Caco-2 (cell line): ENCODE measurements around the gene CLEC4D. TPM values are rescaled to one million over a fixed set of nuclear protein-coding genes. Genes with fewer than 3 reads are reported as not detected.

ENCODE experiments used
- BruUV-seq: library from RNA; stranded (reverse); fragments of 400-500 nt; replicated peaks from 2 replicates; lab custom pipeline; 2021; lab: Mats Ljungman, UMichigan
- CTCF ChIA-PET: fragments of 300-600 bp; sonication (Branson Sonifier 250); formaldehyde crosslinking; loops from one replicate; lab custom pipeline; 2022; ENCODE audit warnings: antibody characterized with exemption; lab: Charles Lee
- POLR2A ChIA-PET: fragments of 300-600 bp; sonication (Branson Sonifier 250); formaldehyde crosslinking; loops from one replicate; lab custom pipeline; 2022; ENCODE audit warnings: antibody characterized with exemption; lab: Charles Lee
- DNase-seq, 2 experiments: peaks; one replicate each; pipeline versions ENCODE4 v3.0.0 to v3.0.0-alpha.2; 2020 to 2022
- H3K27me3 ChIP-seq: replicated peaks from 2 replicates; pipeline ENCODE4 v1.6.0; 2011; ENCODE audit warnings: low read length; ENCODE audit not compliant: control insufficient read depth, insufficient read depth
- H3K36me3 ChIP-seq: 2 replicates; pipeline ENCODE4 v1.5.1; 2011; ENCODE audit warnings: low read length; ENCODE audit not compliant: control insufficient read depth, insufficient read depth
- H3K4me1 ChIP-seq: fragments of 250-450 bp; sonication (Bioruptor Pico); 2 replicates; pipeline ENCODE4 v1.5.1; 2020; ENCODE audit warnings: mild to moderate bottlenecking
- H3K4me3 ChIP-seq: 2 replicates; pipeline ENCODE4 v1.5.1; 2011; ENCODE audit warnings: low read depth, mild to moderate bottlenecking, control low read depth, low read length
- H3K9me3 ChIP-seq: fragments of 250-450 bp; sonication (Bioruptor Pico); 2 replicates; pipeline ENCODE4 v1.5.1; 2020; ENCODE audit warnings: mild to moderate bottlenecking, moderate library complexity
- H3K27ac Mint-ChIP-seq: one replicate; pipeline ENCODE4 v1.8.0; 2022; ENCODE audit warnings: mixed read lengths; ENCODE audit not compliant: unreplicated experiment
- H3K27me3 Mint-ChIP-seq: one replicate; pipeline ENCODE4 v1.8.0; 2022; ENCODE audit warnings: mixed read lengths; ENCODE audit not compliant: insufficient read depth, unreplicated experiment
- H3K36me3 Mint-ChIP-seq: one replicate; pipeline ENCODE4 v1.8.0; 2022; ENCODE audit warnings: mild to moderate bottlenecking, mixed read lengths; ENCODE audit not compliant: insufficient read depth, unreplicated experiment
- H3K4me1 Mint-ChIP-seq: one replicate; pipeline ENCODE4 v1.8.0; 2022; ENCODE audit warnings: low read depth, mixed read lengths; ENCODE audit not compliant: unreplicated experiment
- H3K4me3 Mint-ChIP-seq: one replicate; pipeline ENCODE4 v1.8.0; 2022; ENCODE audit warnings: mild to moderate bottlenecking, moderate library complexity, mixed read lengths; ENCODE audit not compliant: unreplicated experiment
- H3K9me3 Mint-ChIP-seq: one replicate; pipeline ENCODE4 v1.8.0; 2022; ENCODE audit warnings: mixed read lengths; ENCODE audit not compliant: unreplicated experiment
- CTCF ChIP-seq, 2 experiments: fragments of 200-600 bp in 1 of 2; IDR thresholded peaks; 1 replicate in 1 of 2; 2 replicates in 1 of 2; pipeline versions ENCODE4 v1.5.1 to v1.8.0; 2011 to 2022; ENCODE audit warnings: antibody characterized with exemption in 1 of 2, control low read depth in 1 of 2, inconsistent platforms in 1 of 2, low read depth in 1 of 2, low read length in 1 of 2, mild to moderate bottlenecking in 1 of 2, moderate library complexity in 1 of 2; ENCODE audit not compliant: insufficient read depth in 1 of 2, severe bottlenecking in 1 of 2, unreplicated experiment in 1 of 2
- intact Hi-C: fragments of 100-400 bp; cut with micrococcal nuclease; formaldehyde crosslinking; loops from one replicate; pipeline ENCODE4 v1.10.0; 2022; ENCODE audit not compliant: unreplicated experiment
- total RNA-seq: library from RNA; stranded (reverse); gene quantifications from 2 replicates; pipeline ENCODE4 v1.2.3, GENCODE V29; 2022

The CLEC4D gene
- total RNA-seq, 1 experiment from 2014 or later: not detected

- TF ChIP-seq CTCF (IDR thresholded peaks at IDR 0.05; ENCODE audit: insufficient read depth in 1 of 2, low read depth in 1 of 2, low read length in 1 of 2, severe bottlenecking in 1 of 2, unreplicated experiment in 1 of 2): no peak
- no TSS peak for BruUV-seq
- H3K4me1 Mint-ChIP-seq: no peaks in the 10 kb centered on the region
- H3K9me3 Mint-ChIP-seq: peaks cover 9% of the 10 kb centered on the region
- Histone ChIP-seq H3K27me3 (no peaks in the 10 kb centered on the region), H3K36me3 (no peaks in the 10 kb centered on the region), H3K4me3 (no peak overlapping the region), H3K4me1 (no peaks in the 10 kb centered on the region), H3K9me3 (no peaks in the 10 kb centered on the region)
- no peaks in the 10 kb centered on the region for H3K36me3 Mint-ChIP-seq
- POLR2A ChIA-PET: no interaction called here
- H3K27ac Mint-ChIP-seq: no peak overlapping the region
- CTCF ChIA-PET: interaction anchor here (2.4 kb wide), 1 partner anchor 68 kb away, joined by 10 read pairs; no protein-coding TSS in a partner anchor
- intact Hi-C loops: loop anchor here (5.0 kb wide), 1 partner anchor 496 kb away; no protein-coding TSS in a partner anchor
- peaks cover 30% of the 10 kb centered on the region for H3K27me3 Mint-ChIP-seq
- H3K4me3 Mint-ChIP-seq: no peak overlapping the region
- no peak for DNase-seq
Observed at GRCh38 chr12:8541562-8541961, 28.3 kb downstream of the CLEC4D start.

GRCh38 chr12:8544295-8544694, 31.0 kb downstream of the CLEC4D start:
- POLR2A ChIA-PET: interaction anchor here (0.6 kb wide), 1 partner anchor 1091 kb away, joined by 3 read pairs; no protein-coding TSS in a partner anchor
- no peaks in the 10 kb centered on the region for H3K27me3 ChIP-seq
- no peaks in the 10 kb centered on the region for H3K36me3 ChIP-seq
- Mint-ChIP-seq H3K27me3 (peaks cover 28% of the 10 kb centered on the region), H3K36me3 (no peaks in the 10 kb centered on the region), H3K4me3 (no peak overlapping the region), H3K27ac (no peak overlapping the region), H3K4me1 (no peaks in the 10 kb centered on the region), H3K9me3 (no peaks in the 10 kb centered on the region)
- H3K9me3 ChIP-seq: no peaks in the 10 kb centered on the region
- TF ChIP-seq CTCF (IDR thresholded peaks at IDR 0.05; ENCODE audit: insufficient read depth in 1 of 2, low read depth in 1 of 2, low read length in 1 of 2, severe bottlenecking in 1 of 2, unreplicated experiment in 1 of 2): peak; percentile 94 to 98
- no TSS peak for BruUV-seq
- CTCF ChIA-PET: interaction anchor here (0.5 to 1.9 kb wide), 30 partner anchors 8 to 505 kb away, joined by 3 to 111 read pairs (median 4); partner anchors contain the start of gene AICDA
- no peaks in the 10 kb centered on the region for H3K4me1 ChIP-seq
- DNase-seq: peak; percentile 72 to 84
- no peak overlapping the region for H3K4me3 ChIP-seq
- intact Hi-C loops: loop anchor here (1.0 to 5.0 kb wide), 2 partner anchors 65 to 493 kb away; no protein-coding TSS in a partner anchor

DNA sequence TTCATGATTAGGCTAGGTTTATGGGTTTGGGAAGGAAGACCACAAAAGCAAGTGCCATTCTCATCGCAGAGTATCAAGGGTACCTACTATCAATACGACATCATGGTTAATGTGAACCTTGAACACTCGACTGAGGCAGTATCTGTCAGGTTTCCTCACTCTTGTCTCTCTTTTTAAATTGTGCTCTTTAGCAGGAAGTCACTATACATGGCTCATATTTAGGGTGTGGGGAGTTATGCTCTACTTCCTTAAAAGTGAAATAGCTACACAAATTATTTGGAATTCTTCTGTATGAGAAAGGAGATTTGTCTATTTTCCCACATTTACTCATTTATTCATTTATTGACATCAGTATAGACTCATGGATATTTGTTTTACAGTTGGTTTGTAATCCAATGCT, 33.3 kb downstream of the CLEC4D start:
- no peak overlapping the region for H3K27ac Mint-ChIP-seq
- H3K9me3 Mint-ChIP-seq: no peaks in the 10 kb centered on the region
- CTCF ChIA-PET: interaction anchor here (0.6 to 1.6 kb wide), 4 partner anchors 63 to 777 kb away, joined by 3 to 8 read pairs (median 6); no protein-coding TSS in a partner anchor
- peaks cover 13% of the 10 kb centered on the region for H3K27me3 Mint-ChIP-seq
- no peaks in the 10 kb centered on the region for H3K4me1 ChIP-seq
- intact Hi-C loops: loop anchor here (1.0 kb wide), 1 partner anchor 45 kb away; no protein-coding TSS in a partner anchor
- no peak for DNase-seq
- no peak overlapping the region for H3K4me3 Mint-ChIP-seq
- no peaks in the 10 kb centered on the region for H3K36me3 ChIP-seq
- H3K27me3 ChIP-seq: no peaks in the 10 kb centered on the region
- TF ChIP-seq CTCF (IDR thresholded peaks at IDR 0.05; ENCODE audit: insufficient read depth in 1 of 2, low read depth in 1 of 2, low read length in 1 of 2, severe bottlenecking in 1 of 2, unreplicated experiment in 1 of 2): no peak
- no peak overlapping the region for H3K4me3 ChIP-seq
- no TSS peak for BruUV-seq
- H3K4me1 Mint-ChIP-seq: no peaks in the 10 kb centered on the region
- H3K36me3 Mint-ChIP-seq: no peaks in the 10 kb centered on the region
- H3K9me3 ChIP-seq: no peaks in the 10 kb centered on the region
- POLR2A ChIA-PET: no interaction called here
